GM23338 (cell line): ENCODE results near the gene BDP1. TPM values are rescaled to one million over a fixed set of nuclear protein-coding genes. Genes with fewer than 3 reads are reported as not detected.
"Not testable (repeated sequence)": the region's sequence is repeated elsewhere in the genome, so short reads cannot be mapped to it uniquely, and the experiment has no call there.

Experiments used
- ATAC-seq: fragments of 200-7000 bp; cut with Tn5 transposase; 3 replicates; pipeline ENCODE4 v1.9.1; 2020
- DNase-seq: peaks from one replicate; pipeline ENCODE4 v3.0.0-alpha.2; 2015; ENCODE audit warnings: low spot score
- H2AFZ ChIP-seq: fragments of 200-600 bp; sonication (generic); 2 replicates; pipeline ENCODE4 v1.8.0; 2016; ENCODE audit warnings: antibody characterized with exemption, mild to moderate bottlenecking, moderate library complexity
- H3F3A ChIP-seq: fragments of 200-600 bp; sonication (generic); replicated peaks from 2 replicates; pipeline ENCODE4 v1.8.0; 2017; ENCODE audit warnings: antibody characterized with exemption, mixed run types, low read depth
- H3K27ac ChIP-seq: fragments of 200-600 bp; sonication (generic); 2 replicates; pipeline ENCODE4 v1.6.1; 2016; ENCODE audit warnings: low read depth
- H3K27me3 ChIP-seq: fragments of 200-600 bp; sonication (generic); 2 replicates; pipeline ENCODE4 v1.8.0; 2016; ENCODE audit warnings: mild to moderate bottlenecking, mixed run types, moderate library complexity; ENCODE audit not compliant: insufficient read depth
- H3K36me3 ChIP-seq: fragments of 200-600 bp; sonication (generic); 2 replicates; pipeline ENCODE4 v1.8.0; 2016; ENCODE audit warnings: mild to moderate bottlenecking; ENCODE audit not compliant: insufficient read depth
- H3K4me1 ChIP-seq: fragments of 200-600 bp; sonication (generic); 2 replicates; pipeline ENCODE4 v1.8.0; 2016; ENCODE audit warnings: mild to moderate bottlenecking, moderate library complexity; ENCODE audit not compliant: insufficient read depth
- H3K4me2 ChIP-seq: fragments of 200-600 bp; sonication (generic); 2 replicates; pipeline ENCODE4 v1.7.1; 2017; ENCODE audit warnings: mixed run types
- H3K4me3 ChIP-seq: fragments of 200-600 bp; sonication (generic); 2 replicates; pipeline ENCODE4 v1.6.1; 2016; ENCODE audit warnings: mixed run types
- H3K79me2 ChIP-seq: fragments of 200-600 bp; sonication (generic); replicated peaks from 2 replicates; pipeline ENCODE4 v1.8.0; 2017; ENCODE audit warnings: mild to moderate bottlenecking; ENCODE audit not compliant: insufficient read depth
- H3K9me2 ChIP-seq: fragments of 200-600 bp; sonication (generic); 2 replicates; pipeline ENCODE4 v1.8.0; 2017; ENCODE audit not compliant: insufficient read depth
- H4K20me1 ChIP-seq: fragments of 200-600 bp; sonication (generic); replicated peaks from 2 replicates; pipeline ENCODE4 v1.8.0; 2017; ENCODE audit warnings: mild to moderate bottlenecking; ENCODE audit not compliant: insufficient read depth
- H3K27ac Mint-ChIP-seq: 2 replicates; pipeline ENCODE4 v1.8.0; 2020; ENCODE audit warnings: inconsistent platforms, mild to moderate bottlenecking, moderate library complexity, mixed read lengths
- H3K27me3 Mint-ChIP-seq: 3 replicates; pipeline ENCODE4 v1.8.0; 2022; ENCODE audit warnings: low read depth, mild to moderate bottlenecking, moderate library complexity, mixed read lengths, inconsistent platforms; ENCODE audit not compliant: insufficient read depth, poor library complexity
- H3K36me3 Mint-ChIP-seq: 3 replicates; pipeline ENCODE4 v1.8.0; 2021; ENCODE audit warnings: low read depth, mild to moderate bottlenecking, inconsistent platforms, moderate library complexity, mixed read lengths
- H3K4me1 Mint-ChIP-seq: 3 replicates; pipeline ENCODE4 v1.8.0; 2020; ENCODE audit warnings: mild to moderate bottlenecking, inconsistent platforms, mixed read lengths
- H3K4me3 Mint-ChIP-seq: 3 replicates; pipeline ENCODE4 v1.8.0; 2021; ENCODE audit warnings: moderate library complexity, mild to moderate bottlenecking, inconsistent platforms, mixed read lengths
- H3K9me3 Mint-ChIP-seq: 3 replicates; pipeline ENCODE4 v1.8.0; 2020; ENCODE audit warnings: moderate library complexity, mild to moderate bottlenecking, inconsistent platforms, mixed read lengths
- ETS1 ChIP-seq: IDR thresholded peaks from 2 replicates; pipeline ENCODE4 v1.6.1; 2016; ENCODE audit warnings: antibody characterized with exemption
- EZH2 ChIP-seq: fragments of 200-600 bp; sonication (generic); IDR thresholded peaks from one replicate; pipeline ENCODE4 v1.8.0; 2017; ENCODE audit warnings: antibody characterized with exemption, mild to moderate bottlenecking, low read depth; ENCODE audit not compliant: unreplicated experiment
- POLR2AphosphoS5 ChIP-seq: IDR thresholded peaks from 2 replicates; pipeline ENCODE4 v1.6.1; 2016; ENCODE audit warnings: antibody characterized with exemption, low read depth
- ZNF331 ChIP-seq: fragments of 250-450 bp; sonication (Bioruptor Pico); IDR thresholded peaks from 2 replicates; pipeline ENCODE4 v1.5.0; 2020; ENCODE audit warnings: low read depth, mild to moderate bottlenecking, moderate library complexity
- ZNF462 ChIP-seq: fragments of 250-450 bp; sonication (Bioruptor Pico); IDR thresholded peaks from 2 replicates; pipeline ENCODE4 v1.5.0; 2020; ENCODE audit warnings: mild to moderate bottlenecking, moderate library complexity
- polyA plus RNA-seq: library from polyadenylated mRNA; unstranded; fragments of >200 nt; fragmentation: Nextera tagmentation; extraction: Ambion mirVana; gene quantifications from 2 replicates; pipeline ENCODE4 v1.2.1, GENCODE V29; 2016
- total RNA-seq: library from RNA; depleted of rRNA; stranded (reverse); fragments of >200 nt; shearing (Covaris generic); gene quantifications from 2 replicates; pipeline ENCODE4 v1.2.3, GENCODE V29; 2014

The BDP1 gene
- total and polyA plus RNA-seq, 2 experiments from 2014 or later = 41.8 to 54.4 TPM

GRCh38 chr5:71569748-71570509, 114.5 kb downstream of the BDP1 start (continued):
- no peak for TF ChIP-seq ZNF462
- TF ChIP-seq POLR2AphosphoS5 = no peak
- TF ChIP-seq ZNF331 = no peak
- no peak for TF ChIP-seq EZH2
- TF ChIP-seq ETS1 = no peak

GRCh38 chr5:71571811-71572210, 116.4 kb downstream of the BDP1 start:
- ATAC-seq, H3K36me3 ChIP-seq, H3K9me3 Mint-ChIP-seq, H3K4me1 ChIP-seq, H3K79me2 ChIP-seq, H4K20me1 ChIP-seq, DNase-seq, H3F3A ChIP-seq, H3K27me3 Mint-ChIP-seq, H3K4me3 ChIP-seq, H3K27ac Mint-ChIP-seq, H3K27ac ChIP-seq, H2AFZ ChIP-seq, H3K4me3 Mint-ChIP-seq, H3K9me2 ChIP-seq, H3K4me2 ChIP-seq, H3K27me3 ChIP-seq, H3K36me3 Mint-ChIP-seq: not testable (repeated sequence)
- peaks cover 12% of the 10 kb centered on the region for H3K4me1 Mint-ChIP-seq
